ENCODE measurements around the gene RER1.

DNA sequence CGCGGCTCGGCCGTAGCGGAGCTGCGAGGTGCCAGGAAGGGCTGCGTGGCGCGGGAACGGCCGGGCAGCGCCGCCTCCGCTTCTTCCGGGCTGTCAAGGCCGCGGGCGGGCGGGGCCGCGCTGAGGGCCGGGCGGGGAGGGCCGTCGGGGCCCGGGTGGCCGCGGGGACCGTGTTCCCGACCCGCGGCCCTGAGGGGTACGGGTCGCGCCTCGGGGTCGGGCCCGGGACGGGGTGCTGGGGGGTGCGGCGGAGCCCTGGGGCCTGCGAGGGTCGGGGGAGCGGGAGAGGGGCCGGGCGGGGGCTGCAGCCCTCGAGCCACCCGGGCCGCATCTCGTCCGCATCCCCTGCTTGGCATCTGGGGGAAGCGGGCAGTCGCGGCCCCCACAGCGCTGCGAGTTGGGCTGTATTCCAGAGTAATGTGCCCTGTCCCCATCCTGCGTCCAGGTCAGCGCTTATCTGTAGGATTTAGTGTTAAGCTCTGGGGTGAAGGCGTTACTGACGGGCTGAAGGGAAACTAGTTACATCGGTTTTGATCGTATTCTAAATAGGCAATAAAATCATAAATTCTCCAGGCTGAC is 379 bp downstream of the RER1 start:
- TF ChIP-seq, protein P1, sequence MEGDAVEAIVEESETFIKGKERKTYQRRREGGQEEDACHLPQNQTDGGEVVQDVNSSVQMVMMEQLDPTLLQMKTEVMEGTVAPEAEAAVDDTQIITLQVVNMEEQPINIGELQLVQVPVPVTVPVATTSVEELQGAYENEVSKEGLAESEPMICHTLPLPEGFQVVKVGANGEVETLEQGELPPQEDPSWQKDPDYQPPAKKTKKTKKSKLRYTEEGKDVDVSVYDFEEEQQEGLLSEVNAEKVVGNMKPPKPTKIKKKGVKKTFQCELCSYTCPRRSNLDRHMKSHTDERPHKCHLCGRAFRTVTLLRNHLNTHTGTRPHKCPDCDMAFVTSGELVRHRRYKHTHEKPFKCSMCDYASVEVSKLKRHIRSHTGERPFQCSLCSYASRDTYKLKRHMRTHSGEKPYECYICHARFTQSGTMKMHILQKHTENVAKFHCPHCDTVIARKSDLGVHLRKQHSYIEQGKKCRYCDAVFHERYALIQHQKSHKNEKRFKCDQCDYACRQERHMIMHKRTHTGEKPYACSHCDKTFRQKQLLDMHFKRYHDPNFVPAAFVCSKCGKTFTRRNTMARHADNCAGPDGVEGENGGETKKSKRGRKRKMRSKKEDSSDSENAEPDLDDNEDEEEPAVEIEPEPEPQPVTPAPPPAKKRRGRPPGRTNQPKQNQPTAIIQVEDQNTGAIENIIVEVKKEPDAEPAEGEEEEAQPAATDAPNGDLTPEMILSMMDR (IDR thresholded peaks at IDR 0.05; ENCODE audit: insufficient read depth, low read length, poor library complexity, severe bottlenecking) = no peak
- TF ChIP-seq EZH2phosphoT487 (conservative IDR thresholded peaks at IDR 0.05; ENCODE audit: low read length) = no peak

Measured in SU-DHL-6 (cell line).